ENCODE measurements around the gene B3GNT3. TPM values are rescaled to one million over a fixed set of nuclear protein-coding genes. Genes with fewer than 3 reads are reported as not detected.

B3GNT3 gene
- total and polyA plus RNA-seq, 2 of the 13 experiments (the other 11 are each of a cell fraction or from before 2014, with no cell fraction given): 0.86 to 4.0 TPM

GRCh38 chr19:17847538-17848366 is 52.8 kb downstream of the B3GNT3 start, which contains the start of gene JAK3 (continued):
- TF ChIP-seq RARG (CRISPR knock-in tag; IDR thresholded peaks at IDR 0.05; ENCODE audit: low read depth): no peak
- TF ChIP-seq FOXK2 (IDR thresholded peaks at IDR 0.05): no peak
- peak in 1 of 2 experiments; percentile 41; a peak in 1 of 4 replicates for TF ChIP-seq REST (IDR thresholded peaks at IDR 0.05; ENCODE audit: borderline replicate concordance in 1 of 2, low read depth in 1 of 2, low read length in 2 of 2)
- TF ChIP-seq SRSF4 (IDR thresholded peaks at IDR 0.05; ENCODE audit: low read depth, low read length, poor library complexity, severe bottlenecking): no peak
- TF ChIP-seq HBP1 (CRISPR knock-in tag; IDR thresholded peaks at IDR 0.05; ENCODE audit: low read depth): no peak
- no peak for TF ChIP-seq HNRNPK (IDR thresholded peaks at IDR 0.05; ENCODE audit: low read depth, low read length, poor library complexity, severe bottlenecking)
- TF ChIP-seq ZFP41 (CRISPR knock-in tag; IDR thresholded peaks at IDR 0.05; ENCODE audit: borderline replicate concordance): no peak
- peak; percentile 72; the same call in 1 of the 2 replicates for TF ChIP-seq IRF9 (CRISPR knock-in tag; IDR thresholded peaks at IDR 0.05; ENCODE audit: borderline replicate concordance)
- TF ChIP-seq ZBTB4 (CRISPR knock-in tag; IDR thresholded peaks at IDR 0.05; ENCODE audit: borderline replicate concordance): no peak
- no peak for TF ChIP-seq BHLHE40 (IDR thresholded peaks at IDR 0.05; ENCODE audit: low read length)
- peak; percentile 16; the same call in 1 of the 2 replicates for TF ChIP-seq CTCF (CRISPR knock-in tag; IDR thresholded peaks at IDR 0.05)
- no peak for TF ChIP-seq E2F5 (CRISPR knock-in tag; conservative IDR thresholded peaks at IDR 0.05)
- TF ChIP-seq TEAD3 (CRISPR knock-in tag; optimal IDR thresholded peaks at IDR 0.05; ENCODE audit: borderline replicate concordance): no peak

Measured in HepG2 (cell line).